IPS-18a (cell line): Measurements from ENCODE around the gene IFT88.
A peak's percentile ranks its signal among the peaks of the same experiment; 100 is the strongest.

Experiments used
- H3K27ac ChIP-seq: one replicate; pipeline ENCODE4 v1.5.1; 2013; ENCODE audit warnings: low read length
- H3K27me3 ChIP-seq: one replicate; pipeline ENCODE4 v1.6.1; 2013; ENCODE audit warnings: mild to moderate bottlenecking, low read length; ENCODE audit not compliant: control insufficient read depth, insufficient read depth
- H3K36me3 ChIP-seq: one replicate; pipeline ENCODE4 v1.6.1; 2013; ENCODE audit warnings: low read depth, low read length; ENCODE audit not compliant: control insufficient read depth
- H3K4me1 ChIP-seq: one replicate; pipeline ENCODE4 v1.6.1; 2013; ENCODE audit warnings: low read depth, low read length; ENCODE audit not compliant: control insufficient read depth
- H3K4me3 ChIP-seq: one replicate; pipeline ENCODE4 v1.5.1; 2013; ENCODE audit warnings: low read length
- H3K9ac ChIP-seq: one replicate; pipeline ENCODE4 v1.6.1; 2013; ENCODE audit warnings: mild to moderate bottlenecking, low read length, moderate library complexity
- H3K9me3 ChIP-seq: one replicate; pipeline ENCODE4 v1.6.1; 2013; ENCODE audit warnings: low read depth, low read length; ENCODE audit not compliant: control insufficient read depth

The IFT88 gene

DNA sequence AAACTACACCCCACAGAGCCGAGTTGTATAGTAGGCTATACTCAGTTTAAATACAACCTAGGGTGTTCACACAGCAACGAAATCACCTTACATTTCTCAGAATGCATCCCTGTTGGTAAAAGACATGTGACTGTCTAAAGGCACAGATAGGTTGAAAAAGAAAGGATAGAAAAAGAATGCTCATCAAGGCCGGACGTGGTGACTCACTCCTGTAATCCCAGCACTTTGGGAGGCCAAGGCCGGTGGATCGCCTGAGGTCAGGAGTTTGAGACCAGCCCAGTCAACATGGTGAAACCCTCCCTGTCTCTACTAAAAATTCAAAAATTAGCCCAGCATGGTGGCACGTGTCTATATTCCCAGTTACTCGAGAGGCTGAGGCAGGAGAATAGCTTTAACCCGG lies 132.8 kb downstream of the IFT88 start:
- Histone ChIP-seq H3K4me3 (no peak overlapping the region), H3K9ac (no peak overlapping the region), H3K9me3 (no peaks in the 10 kb centered on the region), H3K27ac (no peak overlapping the region), H3K4me1 (no peaks in the 10 kb centered on the region), H3K36me3 (no peaks in the 10 kb centered on the region), H3K27me3 (peaks cover 38% of the 10 kb centered on the region)

DNA sequence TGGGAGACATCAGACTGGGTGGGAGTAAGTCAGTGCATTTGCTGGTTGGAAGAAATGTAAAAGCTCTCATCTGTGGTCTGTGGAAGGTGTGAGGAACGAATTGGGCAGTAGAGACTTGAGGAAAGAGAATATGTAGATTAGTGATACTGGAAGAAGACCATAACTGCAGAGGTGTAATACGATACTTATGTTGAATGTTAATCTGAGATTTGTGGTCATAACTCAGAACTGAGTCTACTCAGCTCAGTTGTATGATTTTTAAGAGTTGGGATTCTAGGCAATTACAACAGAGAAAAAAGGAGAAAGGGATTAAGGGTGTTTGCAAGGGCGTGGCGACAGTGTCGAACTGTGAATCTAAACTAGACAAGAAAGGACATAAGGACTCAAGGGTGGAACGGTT lies 133.3 kb downstream of the IFT88 start:
- Histone ChIP-seq H3K27ac (no peak overlapping the region), H3K4me1 (no peaks in the 10 kb centered on the region), H3K27me3 (peaks cover 43% of the 10 kb centered on the region), H3K4me3 (no peak overlapping the region), H3K9ac (no peak overlapping the region), H3K9me3 (no peaks in the 10 kb centered on the region), H3K36me3 (no peaks in the 10 kb centered on the region)

DNA sequence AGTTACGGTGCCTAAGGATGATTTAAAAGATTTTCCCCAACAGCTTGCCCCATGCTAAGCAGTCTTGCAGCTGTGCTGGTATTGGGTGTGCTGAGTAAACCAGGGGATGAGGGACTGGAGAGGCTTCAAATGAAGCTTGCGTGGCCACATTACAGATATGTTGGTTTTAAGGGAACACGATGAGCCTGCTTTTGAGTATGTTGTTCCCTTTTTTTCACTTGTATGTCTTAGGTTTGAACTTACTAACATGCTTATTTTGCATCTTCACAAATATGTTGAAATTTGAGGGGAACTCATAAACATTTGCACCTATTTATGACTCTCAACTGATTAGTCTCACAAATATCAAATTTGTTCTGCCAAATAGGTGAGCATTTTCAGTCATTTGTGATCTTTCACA lies 134.5 kb downstream of the IFT88 start:
- Histone ChIP-seq H3K27me3 (peaks cover 50% of the 10 kb centered on the region), H3K4me3 (no peak overlapping the region), H3K27ac (no peak overlapping the region), H3K36me3 (no peaks in the 10 kb centered on the region), H3K9ac (no peak overlapping the region), H3K9me3 (no peaks in the 10 kb centered on the region), H3K4me1 (no peaks in the 10 kb centered on the region)

- Histone ChIP-seq H3K9ac (no peak overlapping the region), H3K36me3 (no peaks in the 10 kb centered on the region), H3K27ac (no peak overlapping the region), H3K27me3 (peaks cover 50% of the 10 kb centered on the region), H3K9me3 (no peaks in the 10 kb centered on the region), H3K4me1 (no peaks in the 10 kb centered on the region), H3K4me3 (peak overlapping the region; percentile 66)
Measured at GRCh38 chr13:20702530-20702914, 135.6 kb downstream of the IFT88 start.

DNA sequence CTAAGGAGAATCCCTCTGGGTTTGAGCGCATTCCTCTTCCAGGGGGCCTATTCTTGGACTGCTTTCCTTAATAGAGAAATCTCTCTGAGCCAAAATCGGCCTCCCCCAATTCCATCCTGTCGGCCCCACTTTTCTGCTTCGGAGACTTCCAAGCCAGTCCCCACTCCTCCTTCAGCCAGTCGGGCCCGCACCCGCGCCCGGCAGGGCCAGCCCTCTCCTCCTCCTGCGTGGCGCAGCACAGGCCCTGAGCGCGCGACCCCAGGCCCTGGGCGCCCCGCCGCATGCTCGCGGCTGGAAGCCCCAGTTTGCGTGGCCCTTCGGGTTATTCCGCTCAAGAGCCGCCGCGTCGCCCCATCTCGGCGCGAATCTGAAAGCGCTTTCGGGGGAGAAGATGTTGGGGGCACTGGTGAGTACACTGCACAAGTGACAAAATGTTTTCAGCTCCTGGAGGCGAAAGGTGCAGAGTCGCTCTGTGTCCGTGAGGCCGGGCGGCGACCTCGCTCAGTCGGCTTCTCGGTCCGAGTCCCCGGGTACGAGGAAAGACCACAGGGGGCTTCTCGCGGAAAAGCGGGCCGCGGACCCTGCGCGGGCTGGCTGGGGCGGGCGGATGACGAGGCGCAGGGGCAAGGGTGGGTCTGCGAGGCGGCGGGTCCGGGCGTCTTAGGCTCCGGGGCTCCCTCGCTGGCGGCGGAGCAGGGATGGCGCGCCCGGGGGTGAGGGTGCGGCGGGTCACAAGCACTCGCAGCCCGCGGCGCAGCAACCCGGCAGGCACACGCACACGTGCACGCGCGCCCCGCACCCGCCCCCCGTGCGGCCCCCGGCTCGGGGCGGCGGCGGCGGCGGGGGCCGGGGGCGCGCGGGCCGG lies 136.2 kb downstream of the IFT88 start, which contains the start of gene IL17D:
Gene IL17D (plus strand): TSS at position 785 of the 865 bp plus-strand sequence. CDS start 303 bp downstream, outside the sequence.
- Histone ChIP-seq H3K4me1 (no peaks in the 10 kb centered on the region), H3K4me3 (peak within 1 kb of the TSS; percentile 66), H3K36me3 (no peaks in the 10 kb centered on the region), H3K9me3 (no peaks in the 10 kb centered on the region), H3K27ac (no peak within 1 kb of the TSS), H3K27me3 (peaks cover 50% of the 10 kb centered on the region), H3K9ac (no peak within 1 kb of the TSS)

GRCh38 chr13:20703780-20704458 lies 137.0 kb downstream of the IFT88 start:
- H3K36me3 ChIP-seq: no peaks in the 10 kb centered on the region
- H3K4me1 ChIP-seq: no peaks in the 10 kb centered on the region
- H3K4me3 ChIP-seq: peak overlapping the region; percentile 25
- H3K27ac ChIP-seq: no peak overlapping the region
- H3K9me3 ChIP-seq: no peaks in the 10 kb centered on the region
- H3K27me3 ChIP-seq: peaks cover 50% of the 10 kb centered on the region
- no peak overlapping the region for H3K9ac ChIP-seq

- Histone ChIP-seq H3K4me3 (peak overlapping the region; percentile 6), H3K9ac (no peak overlapping the region), H3K9me3 (no peaks in the 10 kb centered on the region), H3K36me3 (no peaks in the 10 kb centered on the region), H3K27me3 (peaks cover 50% of the 10 kb centered on the region), H3K4me1 (no peaks in the 10 kb centered on the region), H3K27ac (no peak overlapping the region)
Measured at GRCh38 chr13:20704459-20705069, 137.6 kb downstream of the IFT88 start.

GRCh38 chr13:20706661-20707060 lies 139.7 kb downstream of the IFT88 start:
- peaks cover 32% of the 10 kb centered on the region for H3K27me3 ChIP-seq
- no peak overlapping the region for H3K4me3 ChIP-seq
- H3K9ac ChIP-seq: no peak overlapping the region
- peaks cover 3% of the 10 kb centered on the region for H3K4me1 ChIP-seq
- H3K9me3 ChIP-seq: no peaks in the 10 kb centered on the region
- no peak overlapping the region for H3K27ac ChIP-seq
- no peaks in the 10 kb centered on the region for H3K36me3 ChIP-seq

DNA sequence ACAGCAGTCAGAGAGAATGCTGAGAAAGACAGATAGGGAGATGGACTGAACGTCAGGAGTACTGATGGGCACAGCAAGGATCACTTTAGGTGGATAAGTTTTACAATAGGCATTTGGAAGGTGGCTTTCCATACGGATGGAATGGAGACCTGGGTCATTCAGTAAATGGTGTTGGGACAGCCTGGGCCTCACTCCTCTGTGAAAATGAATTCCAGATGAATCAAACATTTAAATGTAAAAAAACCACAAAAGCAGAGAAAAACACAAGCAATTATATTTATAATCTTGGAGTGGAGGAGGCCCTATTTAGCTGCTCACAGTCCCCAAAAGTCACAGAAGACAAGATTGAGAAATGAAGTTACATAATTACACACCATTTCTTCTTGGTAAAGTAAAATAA lies 141.3 kb downstream of the IFT88 start:
- no peaks in the 10 kb centered on the region for H3K9me3 ChIP-seq
- peaks cover 9% of the 10 kb centered on the region for H3K4me1 ChIP-seq
- H3K9ac ChIP-seq: no peak overlapping the region
- no peak overlapping the region for H3K4me3 ChIP-seq
- H3K27ac ChIP-seq: no peak overlapping the region
- peaks cover 22% of the 10 kb centered on the region for H3K27me3 ChIP-seq
- H3K36me3 ChIP-seq: no peaks in the 10 kb centered on the region

GRCh38 chr13:20709369-20709768 lies 142.4 kb downstream of the IFT88 start:
- Histone ChIP-seq H3K36me3 (no peaks in the 10 kb centered on the region), H3K4me3 (no peak overlapping the region), H3K9me3 (no peaks in the 10 kb centered on the region), H3K4me1 (peaks cover 11% of the 10 kb centered on the region), H3K9ac (no peak overlapping the region), H3K27me3 (peaks cover 29% of the 10 kb centered on the region), H3K27ac (no peak overlapping the region)

GRCh38 chr13:20709782-20710181 lies 142.8 kb downstream of the IFT88 start:
- H3K27me3 ChIP-seq: peaks cover 30% of the 10 kb centered on the region
- H3K4me1 ChIP-seq: peaks cover 11% of the 10 kb centered on the region
- H3K9ac ChIP-seq: no peak overlapping the region
- no peaks in the 10 kb centered on the region for H3K9me3 ChIP-seq
- no peaks in the 10 kb centered on the region for H3K36me3 ChIP-seq
- H3K27ac ChIP-seq: no peak overlapping the region
- no peak overlapping the region for H3K4me3 ChIP-seq
